Measurements from ENCODE around the gene CORO6.

Gene CORO6

GRCh38 chr17:29585080-29585751 lies 37.5 kb downstream of the CORO6 start:
- Mint-ChIP-seq H3K9me3 (no peaks in the 10 kb centered on the region), H3K27me3 (no peaks in the 10 kb centered on the region), H3K36me3 (ENCODE audit: low read depth) (peaks cover 62% of the 10 kb centered on the region), H3K27ac (peak overlapping the region; percentile 94), H3K4me1 (ENCODE audit: low read depth) (peaks cover 66% of the 10 kb centered on the region), H3K4me3 (peak overlapping the region; percentile 51)
- no peak for DNase-seq

- no peaks in the 10 kb centered on the region for H3K27me3 Mint-ChIP-seq
- DNase-seq = no peak
- no peak overlapping the region for H3K4me3 Mint-ChIP-seq
Measured at GRCh38 chr17:29584452-29585079, 38.1 kb downstream of the CORO6 start.

GRCh38 chr17:29583324-29584248 lies 39.1 kb downstream of the CORO6 start:
- Mint-ChIP-seq H3K4me3 (no peak overlapping the region), H3K4me1 (ENCODE audit: low read depth) (peaks cover 65% of the 10 kb centered on the region)

More at GRCh38 chr17:29584452-29585079, 38.1 kb downstream of the CORO6 start:
- Mint-ChIP-seq H3K9me3 (no peaks in the 10 kb centered on the region), H3K4me1 (ENCODE audit: low read depth) (peaks cover 65% of the 10 kb centered on the region), H3K27ac (peak overlapping the region; percentile 94), H3K36me3 (ENCODE audit: low read depth) (peaks cover 68% of the 10 kb centered on the region)

GRCh38 chr17:29582772-29583171 lies 39.9 kb downstream of the CORO6 start:
- DNase-seq = no peak
- H3K27me3 Mint-ChIP-seq = no peaks in the 10 kb centered on the region
- H3K36me3 Mint-ChIP-seq (ENCODE audit: low read depth) = peaks cover 76% of the 10 kb centered on the region
- no peak overlapping the region for H3K4me3 Mint-ChIP-seq
- H3K9me3 Mint-ChIP-seq = no peaks in the 10 kb centered on the region
- peaks cover 60% of the 10 kb centered on the region for H3K4me1 Mint-ChIP-seq (ENCODE audit: low read depth)
- peak overlapping the region; percentile 67 for H3K27ac Mint-ChIP-seq

More at GRCh38 chr17:29583324-29584248, 39.1 kb downstream of the CORO6 start:
- DNase-seq = no peak
- no peaks in the 10 kb centered on the region for H3K9me3 Mint-ChIP-seq
- peaks cover 76% of the 10 kb centered on the region for H3K36me3 Mint-ChIP-seq (ENCODE audit: low read depth)
- H3K27ac Mint-ChIP-seq = peak overlapping the region; percentile 94
- no peaks in the 10 kb centered on the region for H3K27me3 Mint-ChIP-seq

- peaks cover 56% of the 10 kb centered on the region for H3K4me1 Mint-ChIP-seq (ENCODE audit: low read depth)
- H3K4me3 Mint-ChIP-seq = no peak overlapping the region
- H3K27me3 Mint-ChIP-seq = no peaks in the 10 kb centered on the region
- no peak for DNase-seq
- no peaks in the 10 kb centered on the region for H3K9me3 Mint-ChIP-seq
- peaks cover 76% of the 10 kb centered on the region for H3K36me3 Mint-ChIP-seq (ENCODE audit: low read depth)
- peak overlapping the region; percentile 67 for H3K27ac Mint-ChIP-seq
Measured at GRCh38 chr17:29582254-29582765, 40.4 kb downstream of the CORO6 start.

GRCh38 chr17:29581583-29582253 lies 41.0 kb downstream of the CORO6 start:
- Mint-ChIP-seq H3K27me3 (no peaks in the 10 kb centered on the region), H3K4me3 (no peak overlapping the region), H3K36me3 (ENCODE audit: low read depth) (peaks cover 81% of the 10 kb centered on the region), H3K4me1 (ENCODE audit: low read depth) (peaks cover 50% of the 10 kb centered on the region), H3K9me3 (no peaks in the 10 kb centered on the region), H3K27ac (peak overlapping the region; percentile 83)
- DNase-seq = no peak

- H3K4me1 Mint-ChIP-seq (ENCODE audit: low read depth) = peaks cover 34% of the 10 kb centered on the region
- peaks cover 92% of the 10 kb centered on the region for H3K36me3 Mint-ChIP-seq (ENCODE audit: low read depth)
- H3K4me3 Mint-ChIP-seq = no peak overlapping the region
- no peaks in the 10 kb centered on the region for H3K27me3 Mint-ChIP-seq
- DNase-seq = peak; percentile 92
- H3K9me3 Mint-ChIP-seq = no peaks in the 10 kb centered on the region
- peak overlapping the region; percentile 83 for H3K27ac Mint-ChIP-seq
Measured at GRCh38 chr17:29579866-29580771, 42.6 kb downstream of the CORO6 start.

- Mint-ChIP-seq H3K27me3 (no peaks in the 10 kb centered on the region), H3K36me3 (ENCODE audit: low read depth) (peaks cover 100% of the 10 kb centered on the region), H3K9me3 (no peaks in the 10 kb centered on the region), H3K4me1 (ENCODE audit: low read depth) (peaks cover 25% of the 10 kb centered on the region), H3K27ac (peak overlapping the region; percentile 27), H3K4me3 (no peak overlapping the region)
- DNase-seq = no peak
Measured at GRCh38 chr17:29578626-29579485, 43.9 kb downstream of the CORO6 start.

- DNase-seq = no peak
- no peaks in the 10 kb centered on the region for H3K27me3 Mint-ChIP-seq
- no peaks in the 10 kb centered on the region for H3K9me3 Mint-ChIP-seq
- peaks cover 96% of the 10 kb centered on the region for H3K36me3 Mint-ChIP-seq (ENCODE audit: low read depth)
- peaks cover 31% of the 10 kb centered on the region for H3K4me1 Mint-ChIP-seq (ENCODE audit: low read depth)
- H3K4me3 Mint-ChIP-seq = no peak overlapping the region
- no peak overlapping the region for H3K27ac Mint-ChIP-seq
Measured at GRCh38 chr17:29577385-29578211, 45.1 kb downstream of the CORO6 start.

- no peaks in the 10 kb centered on the region for H3K9me3 Mint-ChIP-seq
- DNase-seq = no peak
- no peak overlapping the region for H3K4me3 Mint-ChIP-seq
- no peaks in the 10 kb centered on the region for H3K27me3 Mint-ChIP-seq
- peaks cover 90% of the 10 kb centered on the region for H3K36me3 Mint-ChIP-seq (ENCODE audit: low read depth)
- H3K27ac Mint-ChIP-seq = no peak overlapping the region
- H3K4me1 Mint-ChIP-seq (ENCODE audit: low read depth) = peaks cover 27% of the 10 kb centered on the region
Measured at GRCh38 chr17:29577001-29577370, 45.7 kb downstream of the CORO6 start.

- DNase-seq = no peak
- Mint-ChIP-seq H3K4me3 (no peak overlapping the region), H3K27ac (no peak overlapping the region), H3K9me3 (no peaks in the 10 kb centered on the region), H3K27me3 (no peaks in the 10 kb centered on the region), H3K36me3 (ENCODE audit: low read depth) (peaks cover 84% of the 10 kb centered on the region), H3K4me1 (ENCODE audit: low read depth) (peaks cover 27% of the 10 kb centered on the region)
Measured at GRCh38 chr17:29576214-29577000, 46.3 kb downstream of the CORO6 start.

Data from activated T-cell treated with anti-CD3 and anti-CD28 coated beads, Interleukin-2, amount 50 U/mL, for 24 hours (primary cell).